Prostate gland (tissue), 2 donors: Measurements from ENCODE around the gene RNU2-63P.

Experiments used
- CTCF ChIP-seq, 4 experiments: fragments of 200-600 bp in 2 of 4; fragments of 450-650 bp in 2 of 4; sonication (generic) in 2 of 4; IDR thresholded peaks; 1 replicate in 3 of 4; 2 replicates in 1 of 4; pipeline ENCODE4 v1.5.1; 2016 to 2019; ENCODE audit warnings: antibody characterized with exemption in 4 of 4, mild to moderate bottlenecking in 2 of 4, moderate library complexity in 2 of 4
- POLR2A ChIP-seq: fragments of 450-650 bp; IDR thresholded peaks from one replicate; pipeline ENCODE4 v1.6.1; 2016; ENCODE audit warnings: antibody characterized with exemption, mild to moderate bottlenecking
- POLR2AphosphoS5 ChIP-seq: sonication (generic); formaldehyde crosslinking; IDR thresholded peaks from one replicate; pipeline ENCODE4 v1.6.1; 2017; ENCODE audit warnings: antibody characterized with exemption

DNA sequence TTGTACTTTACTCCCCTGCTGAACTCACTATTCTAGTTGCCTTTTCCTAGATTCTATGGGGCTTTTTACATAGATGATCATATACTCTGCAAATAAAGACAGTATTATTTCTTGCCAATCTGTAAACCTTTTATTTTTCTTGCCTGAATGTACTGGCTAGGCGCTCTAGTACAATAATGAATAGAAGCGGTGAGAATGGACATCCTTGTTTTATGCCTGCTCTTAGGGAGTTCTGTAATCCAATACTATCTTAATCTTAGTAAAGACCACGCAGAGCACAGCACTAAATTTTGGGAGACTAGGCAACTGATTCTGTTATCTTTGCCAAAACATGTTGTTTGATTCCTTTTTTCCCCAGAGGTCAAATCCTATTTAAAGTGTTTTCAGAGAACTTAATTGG is 32.2 kb upstream of the RNU2-63P start:
- TF ChIP-seq CTCF (IDR thresholded peaks at IDR 0.05) (no peak), POLR2A (no peak), POLR2AphosphoS5 (no peak)
